GM19467 (cell line): Measurements from ENCODE around the gene PPFIA2.
"Not testable (repeated sequence)": the region's sequence is repeated elsewhere in the genome, so short reads cannot be mapped to it uniquely, and the experiment has no call there.

Experiments
- ATAC-seq: cut with Tn5 transposase; IDR thresholded peaks from one replicate; pipeline ENCODE4 v1.9.1; 2021; ENCODE audit warnings: mild to moderate bottlenecking, moderate library complexity; ENCODE audit not compliant: unreplicated experiment

Gene PPFIA2

GRCh38 chr12:81670759-81671158, 88.4 kb downstream of the PPFIA2 start:
- no peak for ATAC-seq

GRCh38 chr12:81668475-81668874, 90.7 kb downstream of the PPFIA2 start:
- peak; percentile 73 for ATAC-seq

DNA sequence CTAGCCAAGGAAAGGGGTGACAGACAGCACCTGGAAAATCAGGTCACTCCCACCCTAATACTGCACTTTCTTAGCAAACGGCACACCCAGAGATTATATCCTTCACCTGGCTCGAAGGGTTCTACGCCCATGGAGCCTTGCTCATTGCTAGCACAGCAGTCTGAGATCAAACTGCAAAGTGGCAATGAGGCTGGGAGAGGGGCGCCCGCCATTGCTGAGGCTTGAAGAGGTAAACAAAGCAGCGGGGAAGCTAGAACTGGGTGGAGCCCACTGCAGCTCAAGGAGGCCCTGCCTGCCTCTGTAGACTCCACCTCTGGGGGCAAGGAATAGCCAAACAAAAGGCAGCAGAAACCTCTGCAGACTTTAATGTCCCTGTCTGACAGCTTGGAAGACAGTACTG, 99.8 kb downstream of the PPFIA2 start:
- not testable (repeated sequence) for ATAC-seq

DNA sequence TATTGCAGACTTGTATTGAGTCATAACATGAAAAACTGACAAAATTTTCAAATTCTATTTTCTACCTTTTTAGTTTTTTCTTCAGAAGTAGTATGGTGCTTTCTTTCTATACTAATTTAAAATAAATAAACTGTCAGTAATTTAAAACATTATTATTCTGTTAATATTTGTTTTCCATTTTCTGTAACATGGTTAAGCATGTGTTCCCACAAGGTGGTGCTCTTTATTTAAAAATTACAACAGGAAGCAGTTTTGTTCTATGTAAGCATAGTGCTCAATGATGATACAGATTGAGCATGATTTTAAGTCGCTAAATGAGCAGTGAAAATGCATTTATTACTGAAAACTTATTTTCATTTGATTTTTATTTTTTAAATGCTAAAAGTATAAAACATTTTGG, 114.6 kb downstream of the PPFIA2 start:
- ATAC-seq = peak; percentile 80

DNA sequence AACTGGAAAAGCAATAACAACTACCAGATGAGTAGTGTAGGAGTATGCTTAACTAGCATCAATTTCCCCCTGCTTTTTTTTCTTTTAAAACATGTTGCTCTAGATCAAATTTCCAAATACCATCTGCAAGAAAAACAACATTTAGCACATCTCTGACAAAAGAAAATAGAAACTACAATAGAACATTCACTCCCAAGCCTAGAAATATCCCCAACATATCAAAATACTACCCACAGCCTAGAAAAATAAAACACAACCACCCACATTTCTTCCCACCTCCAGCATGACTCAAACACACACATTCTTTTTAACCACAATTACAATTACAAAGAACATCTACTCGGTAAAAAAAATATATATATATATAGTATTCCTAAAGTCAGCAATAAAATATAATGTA, 120.0 kb downstream of the PPFIA2 start:
- ATAC-seq = no peak

DNA sequence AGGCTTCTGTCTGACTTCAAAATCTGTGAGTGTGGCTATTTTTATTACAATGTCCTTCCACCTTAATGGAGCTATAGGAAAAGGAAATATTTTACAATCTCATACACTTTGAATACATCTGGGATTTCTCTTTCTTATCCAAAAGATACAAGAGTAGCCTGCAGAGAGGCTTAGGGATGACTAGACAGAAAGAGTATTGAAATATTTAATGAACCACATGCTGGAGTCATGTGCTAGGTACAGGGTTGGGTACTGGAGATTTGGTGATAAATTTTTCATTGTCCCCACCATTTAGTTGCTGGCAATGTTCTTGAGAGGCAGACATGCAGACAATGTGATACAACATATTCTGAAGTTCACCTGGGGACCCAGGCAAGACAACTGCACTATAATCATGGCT, 126.0 kb downstream of the PPFIA2 start:
- no peak for ATAC-seq

GRCh38 chr12:81627336-81628189, 131.6 kb downstream of the PPFIA2 start:
- no peak for ATAC-seq

- ATAC-seq = no peak
Measured at GRCh38 chr12:81626406-81626805, 132.7 kb downstream of the PPFIA2 start.

- no peak for ATAC-seq
Measured at GRCh38 chr12:81617915-81618314, 141.2 kb downstream of the PPFIA2 start.

DNA sequence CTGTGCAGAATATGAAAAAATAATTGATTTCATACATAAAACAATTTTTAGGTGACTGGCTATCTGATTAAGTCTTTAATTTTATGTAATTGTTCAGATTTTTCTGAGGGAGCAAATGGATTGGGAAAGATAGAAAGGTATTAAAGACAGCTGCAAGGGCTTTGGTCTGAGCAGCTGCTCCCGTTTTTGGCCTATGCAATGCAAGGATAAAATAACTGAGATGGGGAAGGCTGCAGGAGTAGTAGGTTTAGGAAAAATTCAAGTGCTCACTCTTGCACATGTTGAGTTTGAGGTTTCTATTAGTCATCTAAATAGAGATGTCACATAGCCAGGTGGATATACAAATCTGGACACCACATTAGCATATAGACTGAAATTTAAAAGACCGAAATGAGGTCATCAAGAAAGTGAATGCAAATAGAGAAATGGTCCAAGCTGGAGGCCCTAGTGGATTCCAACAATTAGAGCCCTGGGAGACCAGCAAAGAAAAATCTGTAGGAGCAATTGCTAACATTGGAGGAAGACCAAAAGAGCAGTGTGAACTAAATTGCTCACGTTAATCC, 144.0 kb downstream of the PPFIA2 start:
- ATAC-seq = no peak

DNA sequence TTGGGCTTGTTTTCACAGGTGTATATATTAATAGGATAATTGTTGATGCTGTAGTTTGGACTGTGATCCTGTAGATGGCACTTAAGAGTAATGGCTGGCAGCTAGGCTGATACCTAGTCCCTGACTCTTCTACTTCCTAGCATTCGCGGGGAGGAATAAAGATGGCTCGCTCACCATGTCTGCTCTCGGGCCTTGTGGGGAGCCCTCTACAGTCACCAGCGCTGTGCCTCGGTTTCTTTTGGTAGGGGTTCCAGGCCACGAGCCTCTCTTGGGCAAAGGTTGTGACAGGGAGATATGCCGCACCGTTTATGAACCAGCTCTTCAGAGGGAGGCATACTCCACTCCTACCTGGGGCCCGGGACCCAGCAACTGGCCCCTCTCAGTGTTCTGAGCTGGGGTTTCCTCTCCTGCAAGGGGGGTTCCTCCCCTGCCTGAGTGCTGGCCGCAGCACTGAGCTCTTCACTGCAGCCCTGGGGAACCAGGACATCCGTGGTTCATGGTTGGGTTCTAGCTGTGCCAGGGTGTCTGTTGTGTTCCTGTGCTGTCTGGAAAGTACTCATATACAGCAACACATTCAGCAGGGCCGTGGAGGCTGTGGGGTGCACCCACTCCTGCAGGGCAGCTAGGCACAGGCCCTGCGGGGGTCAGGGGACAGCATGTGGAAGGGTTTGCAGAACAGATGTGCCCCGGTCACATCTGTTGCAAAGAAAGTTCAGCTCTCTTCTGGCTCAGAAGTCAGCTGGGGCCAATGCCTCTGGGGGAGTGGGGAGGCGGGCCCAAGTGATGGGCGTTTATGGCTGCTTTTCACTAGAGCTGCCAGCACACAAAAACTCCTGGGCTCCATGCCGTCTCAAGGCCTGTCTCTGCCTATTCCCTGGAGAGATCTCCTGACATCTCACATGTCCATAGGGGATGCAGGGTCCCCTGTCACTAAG, 147.9 kb downstream of the PPFIA2 start:
- ATAC-seq = peak; percentile 56

GRCh38 chr12:81597928-81598604, 161.1 kb downstream of the PPFIA2 start:
- peak; percentile 77 for ATAC-seq

GRCh38 chr12:81596558-81596957, 162.6 kb downstream of the PPFIA2 start:
- ATAC-seq = no peak

DNA sequence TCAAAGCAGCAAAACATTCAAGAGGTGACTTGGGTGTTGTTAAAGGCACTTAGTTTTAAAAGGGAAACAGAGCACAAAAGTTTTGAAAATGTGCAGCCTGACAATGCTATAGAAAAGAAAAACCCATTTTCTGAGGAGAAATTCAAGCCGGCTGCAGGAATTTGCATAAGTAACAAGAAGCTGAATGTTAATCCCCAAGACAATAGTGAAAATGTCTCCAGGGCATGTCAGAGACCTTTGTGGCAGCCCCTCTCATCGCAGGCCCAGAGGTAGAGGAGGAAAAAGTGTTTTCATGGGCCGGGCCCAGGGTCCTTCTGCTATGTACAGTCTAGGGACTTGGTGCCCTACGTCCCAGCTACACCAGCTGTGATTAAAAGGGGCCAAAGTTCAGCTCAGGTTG, 167.9 kb downstream of the PPFIA2 start:
- ATAC-seq = no peak

GRCh38 chr12:81590703-81591102, 168.4 kb downstream of the PPFIA2 start:
- ATAC-seq = not testable (repeated sequence)

GRCh38 chr12:81588235-81589008, 170.7 kb downstream of the PPFIA2 start:
- ATAC-seq = no peak

- ATAC-seq = no peak
Measured at GRCh38 chr12:81585787-81586186, 173.4 kb downstream of the PPFIA2 start.

DNA sequence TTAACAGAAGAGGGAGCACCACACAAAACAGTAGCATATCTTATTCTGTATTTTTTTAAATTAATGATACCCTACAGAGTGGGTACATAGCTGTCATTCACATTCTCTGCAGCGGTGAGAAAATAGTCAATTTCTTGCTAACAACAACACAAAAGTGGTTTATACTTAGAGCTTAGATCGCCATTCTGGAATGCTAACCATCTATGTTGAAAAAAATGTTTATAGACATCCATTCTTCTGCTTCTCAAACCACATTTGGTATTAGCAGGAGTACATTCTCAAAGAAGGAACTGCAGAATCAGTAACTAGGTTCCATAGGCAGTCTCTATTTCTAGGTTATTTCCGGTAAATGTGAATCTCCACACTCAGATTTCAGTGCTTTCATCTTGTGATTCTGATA, 185.9 kb downstream of the PPFIA2 start:
- ATAC-seq = no peak

- no peak for ATAC-seq
Measured at GRCh38 chr12:81572411-81572810, 186.7 kb downstream of the PPFIA2 start.

- ATAC-seq = no peak
Measured at GRCh38 chr12:81570234-81570633, 188.9 kb downstream of the PPFIA2 start.
